ENCODE results near the gene NPAS2. TPM values are rescaled to one million over a fixed set of nuclear protein-coding genes. Genes with fewer than 3 reads are reported as not detected.

The NPAS2 gene
- total RNA-seq, 1 donor from 2014 or later = 8.3 TPM

- DNase-seq = no peak
These were observed 121.1 kb downstream of the NPAS2 start for GRCh38 chr2:100940766-100941645.

- no peak for DNase-seq
These were observed 121.8 kb downstream of the NPAS2 start for GRCh38 chr2:100941646-100942240.

GRCh38 chr2:100944617-100945432, 124.9 kb downstream of the NPAS2 start:
- no peak for DNase-seq

- no peak for DNase-seq
These were observed 125.4 kb downstream of the NPAS2 start for GRCh38 chr2:100945433-100945740.

- no peak for DNase-seq
These were observed 126.1 kb downstream of the NPAS2 start for GRCh38 chr2:100945930-100946607.

- no peak for DNase-seq
These were observed 129.2 kb downstream of the NPAS2 start for GRCh38 chr2:100948942-100949811.

- no peak for DNase-seq
These were observed 132.6 kb downstream of the NPAS2 start for GRCh38 chr2:100952512-100952911.

GRCh38 chr2:100953406-100954043, 133.6 kb downstream of the NPAS2 start:
- DNase-seq = no peak

GRCh38 chr2:100954044-100954420, 134.1 kb downstream of the NPAS2 start:
- DNase-seq = no peak

- no peak for DNase-seq
These were observed 135.3 kb downstream of the NPAS2 start for GRCh38 chr2:100955226-100955625.

- no peak for DNase-seq
These were observed 136.1 kb downstream of the NPAS2 start for GRCh38 chr2:100956081-100956480.

GRCh38 chr2:100957996-100958653, 138.2 kb downstream of the NPAS2 start:
- DNase-seq = no peak

- DNase-seq = peak; percentile 61
These were observed 139.4 kb downstream of the NPAS2 start for GRCh38 chr2:100959225-100959880.

- DNase-seq = no peak
These were observed 140.7 kb downstream of the NPAS2 start for GRCh38 chr2:100960688-100961087.

GRCh38 chr2:100962366-100963025, 142.6 kb downstream of the NPAS2 start:
- no peak for DNase-seq

GRCh38 chr2:100963026-100963375, 143.1 kb downstream of the NPAS2 start:
- no peak for DNase-seq

GRCh38 chr2:100964222-100964621, 144.3 kb downstream of the NPAS2 start:
- DNase-seq = no peak

GRCh38 chr2:100964681-100965169, 144.8 kb downstream of the NPAS2 start:
- DNase-seq = no peak

GRCh38 chr2:100965596-100965995, 145.7 kb downstream of the NPAS2 start:
- no peak for DNase-seq

GRCh38 chr2:100967716-100968115, 147.8 kb downstream of the NPAS2 start:
- no peak for DNase-seq

Measured in dermis blood vessel endothelial cell (primary cell).